IMR-90 (cell line): ENCODE results near the gene CEACAM1.
"Not testable (repeated sequence)": the region's sequence is repeated elsewhere in the genome, so short reads cannot be mapped to it uniquely, and the experiment has no call there.

ENCODE experiments used
- CHD1 ChIP-seq: IDR thresholded peaks from 2 replicates; pipeline ENCODE4 v1.6.1; 2012; ENCODE audit warnings: low read depth, low read length, improper control_type of control experiment
- CTCF ChIP-seq: conservative IDR thresholded peaks from 2 replicates; pipeline ENCODE4 v1.5.1; 2012; ENCODE audit warnings: mild to moderate bottlenecking, low read depth, low read length, improper control_type of control experiment

- TF ChIP-seq CHD1, CTCF: not testable (repeated sequence)
Measured at GRCh38 chr19:42485036-42485435, 43.2 kb downstream of the CEACAM1 start.
